Measurements from ENCODE around the gene CHM.
"Not testable (repeated sequence)": the region's sequence is repeated elsewhere in the genome, so short reads cannot be mapped to it uniquely, and the experiment has no call there.

Gene CHM

GRCh38 chrX:86047174-86047935 is at the start of gene CHM:
Gene CHM (minus strand): TSS chrX:86047558. CDS start chrX:86047532, 26 bp downstream.
- peak; percentile 82 for DNase-seq

DNA sequence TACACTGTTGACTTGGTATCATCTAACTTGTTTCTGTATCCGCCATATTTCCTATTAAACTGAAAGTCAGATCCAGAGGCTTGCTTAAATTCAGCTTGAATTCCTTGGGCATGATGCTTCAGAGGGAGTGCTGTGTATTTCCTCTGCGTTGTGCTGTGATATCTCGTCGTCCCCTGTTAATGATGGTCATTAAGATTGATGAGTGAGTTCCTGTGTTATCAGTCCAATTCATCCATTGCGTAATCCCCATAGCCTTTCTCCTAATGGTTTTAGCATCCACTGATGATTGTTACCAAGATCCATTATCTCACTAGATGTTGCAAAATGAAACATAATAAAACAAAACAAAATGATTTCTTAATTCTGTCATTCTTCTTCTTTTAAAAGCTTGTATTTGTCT is 31.3 kb upstream of the CHM start:
- DNase-seq = no peak

DNA sequence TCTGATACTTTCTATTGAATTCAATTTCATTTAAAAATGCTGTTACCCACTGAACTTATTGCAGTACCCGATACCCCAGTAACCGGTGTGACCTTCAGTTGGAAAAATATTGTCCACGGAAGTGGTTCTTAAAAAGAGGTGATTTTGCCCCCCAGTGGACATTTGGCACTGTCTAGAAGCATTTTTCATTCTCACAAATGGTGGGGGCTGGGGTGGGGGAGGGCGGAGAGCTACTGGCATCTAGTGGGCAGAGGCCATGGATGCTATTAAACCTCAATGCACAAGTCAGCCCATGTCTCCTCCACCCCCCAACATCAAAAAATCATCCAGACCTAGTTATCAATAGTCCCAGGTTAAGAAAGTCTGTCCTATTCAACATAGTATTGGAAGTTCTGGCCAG is 19.6 kb upstream of the CHM start:
- no peak for DNase-seq

- DNase-seq = no peak
Observed at GRCh38 chrX:86061407-86061806, 14.0 kb upstream of the CHM start.

DNA sequence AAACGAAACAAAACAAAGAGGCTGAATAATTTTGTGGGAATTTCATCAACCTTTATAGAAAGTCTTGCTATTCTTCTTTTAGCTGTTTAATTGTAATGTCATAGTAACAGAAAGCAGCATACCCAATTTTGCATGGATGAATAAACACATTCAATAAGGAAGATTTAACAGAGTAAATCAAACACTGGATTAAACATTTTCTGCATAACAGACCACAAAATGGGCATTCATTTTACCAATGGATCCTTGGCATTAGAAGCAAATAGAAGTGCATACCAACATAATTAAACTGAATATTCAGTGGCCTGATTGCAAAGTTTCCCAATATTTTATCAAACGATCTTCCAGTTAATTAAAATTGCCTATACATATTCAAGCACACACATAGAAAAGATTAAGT is 4.4 kb upstream of the CHM start:
- no peak for DNase-seq

GRCh38 chrX:86047936-86048280 is 550 bp upstream of the CHM start:
- peak; percentile 20 for DNase-seq

- DNase-seq = no peak
Observed at GRCh38 chrX:86044216-86044615, 3.1 kb downstream of the CHM start.

- DNase-seq = no peak
Observed at GRCh38 chrX:86039625-86040568, 7.5 kb downstream of the CHM start.

GRCh38 chrX:86033385-86033784 is 14.0 kb downstream of the CHM start:
- DNase-seq = no peak

GRCh38 chrX:86028681-86029080 is 18.7 kb downstream of the CHM start:
- DNase-seq = no peak

- no peak for DNase-seq
Observed at GRCh38 chrX:86023811-86024210, 23.5 kb downstream of the CHM start.

DNA sequence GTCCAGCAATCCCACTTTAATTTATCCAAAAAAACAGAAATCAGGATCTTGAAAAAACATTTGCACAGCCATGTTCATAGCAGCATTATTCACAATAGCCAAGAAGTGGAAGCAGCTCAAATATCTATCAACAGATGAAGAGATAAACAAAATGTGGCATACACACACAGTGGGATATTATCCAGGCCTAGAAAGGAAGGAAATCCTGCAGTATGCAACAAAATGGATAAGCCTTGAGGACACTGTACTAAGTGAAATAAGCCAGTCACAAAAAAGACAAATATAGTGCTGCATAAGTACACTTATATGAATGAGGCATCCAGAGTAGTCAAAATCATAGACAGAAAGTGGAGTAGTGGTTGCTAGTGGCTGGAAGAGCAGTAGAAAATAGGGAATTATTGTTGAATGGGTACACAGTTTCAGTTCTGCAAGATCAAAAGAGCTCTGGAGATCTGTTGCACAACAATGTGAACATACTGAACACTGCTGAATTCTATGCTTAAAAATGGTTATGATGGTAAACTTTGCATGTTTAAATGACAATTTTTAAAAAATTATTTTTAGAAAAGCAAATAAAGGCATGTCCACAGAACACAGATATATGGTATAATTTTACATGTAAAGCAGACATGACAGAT is 25.6 kb downstream of the CHM start:
- no peak for DNase-seq

- no peak for DNase-seq
Observed at GRCh38 chrX:86016139-86016538, 31.2 kb downstream of the CHM start.

DNA sequence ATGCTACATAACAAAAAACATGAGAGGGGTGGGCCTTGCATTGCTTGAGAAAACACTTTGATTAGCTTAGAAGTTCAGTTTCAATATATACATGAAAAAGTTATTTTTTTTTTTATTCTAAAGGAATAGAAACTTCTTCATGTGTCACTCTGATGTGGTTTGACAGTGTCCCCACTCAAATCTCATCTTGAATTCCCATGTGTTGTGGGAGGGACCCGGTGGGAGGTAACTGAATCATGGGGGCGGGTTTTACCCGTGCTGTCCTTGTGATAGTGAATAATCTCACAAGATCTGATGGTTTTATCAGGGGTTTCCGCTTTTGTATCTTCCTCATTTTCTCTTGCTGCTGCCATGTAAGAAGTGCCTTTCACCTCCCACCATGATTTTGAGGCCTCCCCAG is 32.4 kb downstream of the CHM start:
- not testable (repeated sequence) for DNase-seq

DNA sequence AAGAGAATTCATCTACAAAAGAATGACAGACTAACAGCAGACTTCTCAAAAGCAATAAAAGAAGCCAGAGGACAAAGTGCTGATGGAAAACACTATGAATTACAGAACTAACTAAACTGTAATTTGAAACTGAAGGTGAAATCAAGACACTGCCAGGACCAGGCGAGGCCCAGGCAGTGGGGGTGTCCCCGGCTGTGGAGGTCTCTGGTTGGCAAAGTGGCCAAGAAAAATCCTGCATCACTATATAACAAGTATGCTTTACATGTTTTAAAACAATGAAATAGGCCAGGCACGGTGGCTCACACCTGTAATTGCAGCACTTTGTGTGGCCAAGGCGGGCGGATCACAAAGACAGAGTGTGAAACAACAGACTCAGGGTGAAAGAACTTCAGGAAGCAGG is 32.9 kb downstream of the CHM start:
- no peak for DNase-seq

DNA sequence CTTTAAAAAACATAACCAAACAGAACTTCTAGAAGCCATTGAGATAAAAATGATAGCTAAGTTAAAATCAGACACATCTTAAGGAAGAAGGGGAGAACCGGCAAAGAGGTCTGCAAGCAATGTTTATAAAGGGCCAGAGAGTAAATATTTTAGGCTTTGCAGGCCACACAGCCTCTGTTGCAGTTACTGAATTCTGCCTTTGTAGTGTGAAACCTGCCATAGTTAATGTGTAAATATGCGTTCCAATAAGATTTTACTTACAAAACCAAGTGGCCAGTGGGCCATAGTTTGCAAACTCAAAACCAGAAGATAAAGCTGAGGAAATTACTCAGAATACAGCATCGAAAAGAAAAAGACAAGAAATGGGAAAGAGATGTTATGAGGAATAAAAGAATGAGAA is 33.6 kb downstream of the CHM start:
- DNase-seq = no peak

GRCh38 chrX:86012188-86012587 is 35.2 kb downstream of the CHM start:
- DNase-seq = no peak

GRCh38 chrX:86009803-86010202 is 37.6 kb downstream of the CHM start:
- DNase-seq = not testable (repeated sequence)

- not testable (repeated sequence) for DNase-seq
Observed at GRCh38 chrX:86007891-86008290, 39.5 kb downstream of the CHM start.

GRCh38 chrX:86002076-86002896 is 45.1 kb downstream of the CHM start:
- DNase-seq = no peak

DNA sequence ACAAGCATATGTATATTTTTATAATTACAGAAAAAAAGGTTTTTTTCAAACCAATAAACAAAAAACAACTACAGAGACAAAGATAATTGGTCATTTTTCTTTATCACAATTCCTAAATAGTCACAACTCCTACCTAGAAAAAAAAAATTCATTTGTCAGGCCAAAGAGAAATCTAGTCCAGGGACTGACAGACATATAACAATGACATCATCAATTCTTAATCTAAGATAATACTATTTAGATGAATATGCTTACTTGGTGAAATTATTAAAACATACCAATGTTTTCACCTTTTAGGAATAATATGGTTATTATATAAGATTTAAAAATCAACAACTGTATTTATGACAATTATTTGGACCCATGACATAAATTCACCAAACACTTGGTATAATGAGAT is 48.4 kb downstream of the CHM start:
- DNase-seq = no peak

DNA sequence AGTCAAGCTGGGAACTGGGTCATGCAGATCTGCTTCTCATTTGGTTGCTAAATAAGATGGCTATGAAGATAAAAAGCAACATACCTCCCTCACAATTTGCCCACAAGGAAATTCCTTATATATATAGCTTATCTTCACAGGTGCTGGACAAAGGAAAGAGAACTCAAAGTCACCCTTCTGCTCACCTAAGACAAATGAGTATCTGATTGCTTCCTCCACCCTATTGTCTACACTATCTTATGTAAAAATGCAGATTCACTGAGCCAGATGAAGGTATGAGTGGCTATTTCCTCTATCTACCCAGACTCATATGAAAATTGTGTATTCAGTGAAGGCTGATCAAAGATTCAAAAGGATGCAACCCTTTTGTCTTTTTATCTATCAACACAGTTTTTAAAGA is 50.8 kb downstream of the CHM start:
- no peak for DNase-seq

DNA sequence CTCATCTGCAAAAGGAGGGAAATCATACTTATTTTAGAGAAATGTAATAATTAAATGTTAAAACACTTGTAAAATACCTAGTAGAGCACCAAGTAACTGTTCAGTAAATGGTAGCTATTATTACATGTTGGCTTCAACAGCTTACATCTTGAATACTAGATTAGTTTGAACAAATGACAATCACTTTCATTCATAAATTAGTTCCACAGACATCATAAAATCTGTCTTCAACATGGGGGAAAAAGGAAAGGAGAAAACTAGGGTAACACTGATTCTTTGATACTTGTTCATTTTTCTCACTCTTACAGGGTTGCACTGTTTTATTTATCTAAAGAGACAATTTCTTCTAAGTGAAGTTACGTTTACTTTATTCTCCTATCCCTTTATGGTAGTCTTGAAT is 51.7 kb downstream of the CHM start:
- no peak for DNase-seq
